C4-2B (cell line): Measurements from ENCODE around the gene KRT26.

Source experiments
- ZFX ChIP-seq: fragments of 450-650 bp; IDR thresholded peaks from 2 replicates; pipeline ENCODE4 v1.6.1; 2017
- TF ChIP-seq, protein P1 (sequence below): fragments of 450-650 bp; conservative IDR thresholded peaks from 2 replicates; pipeline ENCODE4 v1.5.1; 2017; ENCODE audit warnings: mild to moderate bottlenecking

DNA sequence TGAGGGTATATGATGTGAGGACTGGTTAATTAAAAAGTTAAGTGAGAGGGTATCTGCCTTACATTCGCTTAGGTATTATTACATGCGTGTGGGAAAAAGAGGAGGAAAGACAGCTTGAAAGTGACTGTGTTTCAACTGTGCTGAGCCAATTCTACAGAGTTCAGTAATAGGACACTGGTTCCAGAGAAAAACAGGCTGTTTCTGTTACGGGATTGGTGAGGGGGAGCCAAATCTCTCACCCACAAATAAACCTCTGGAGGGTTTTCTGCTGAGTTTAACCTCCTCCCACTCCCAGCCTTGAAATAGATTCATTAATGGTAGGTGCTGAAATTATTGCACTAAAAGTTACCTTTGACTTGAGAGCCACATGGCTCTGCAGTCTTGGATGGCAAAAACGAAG lies 3.9 kb upstream of the KRT26 start:
- TF ChIP-seq, protein P1, sequence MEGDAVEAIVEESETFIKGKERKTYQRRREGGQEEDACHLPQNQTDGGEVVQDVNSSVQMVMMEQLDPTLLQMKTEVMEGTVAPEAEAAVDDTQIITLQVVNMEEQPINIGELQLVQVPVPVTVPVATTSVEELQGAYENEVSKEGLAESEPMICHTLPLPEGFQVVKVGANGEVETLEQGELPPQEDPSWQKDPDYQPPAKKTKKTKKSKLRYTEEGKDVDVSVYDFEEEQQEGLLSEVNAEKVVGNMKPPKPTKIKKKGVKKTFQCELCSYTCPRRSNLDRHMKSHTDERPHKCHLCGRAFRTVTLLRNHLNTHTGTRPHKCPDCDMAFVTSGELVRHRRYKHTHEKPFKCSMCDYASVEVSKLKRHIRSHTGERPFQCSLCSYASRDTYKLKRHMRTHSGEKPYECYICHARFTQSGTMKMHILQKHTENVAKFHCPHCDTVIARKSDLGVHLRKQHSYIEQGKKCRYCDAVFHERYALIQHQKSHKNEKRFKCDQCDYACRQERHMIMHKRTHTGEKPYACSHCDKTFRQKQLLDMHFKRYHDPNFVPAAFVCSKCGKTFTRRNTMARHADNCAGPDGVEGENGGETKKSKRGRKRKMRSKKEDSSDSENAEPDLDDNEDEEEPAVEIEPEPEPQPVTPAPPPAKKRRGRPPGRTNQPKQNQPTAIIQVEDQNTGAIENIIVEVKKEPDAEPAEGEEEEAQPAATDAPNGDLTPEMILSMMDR = no peak
- TF ChIP-seq ZFX = no peak
